ENCODE measurements around the gene STIP1. TPM values are rescaled to one million over a fixed set of nuclear protein-coding genes. Genes with fewer than 3 reads are reported as not detected.
A peak's percentile ranks its signal among the peaks of the same experiment; 100 is the strongest.

Gene STIP1
- total RNA-seq, 4 donors from 2014 or later = 53.3 to 109 (median 79.8) TPM

DNA sequence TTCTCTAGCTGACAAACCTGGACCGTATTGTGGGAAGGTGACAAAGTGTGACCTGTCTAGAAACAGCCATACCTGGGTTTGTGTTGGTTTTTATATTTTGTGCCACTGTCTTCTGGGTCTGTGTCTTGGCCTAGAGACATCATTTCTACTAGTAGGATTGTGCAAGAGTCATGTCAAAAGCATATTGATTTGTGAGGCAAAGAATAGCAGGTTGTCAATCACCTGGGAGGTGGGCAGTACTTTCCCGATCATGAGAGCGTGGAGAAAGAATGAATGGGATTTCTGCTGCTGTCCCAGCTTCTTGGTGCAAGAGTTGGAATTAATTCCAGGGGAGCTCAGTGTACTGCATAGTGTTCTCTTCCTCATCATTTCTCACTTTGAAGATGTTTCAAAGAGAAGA lies 15.6 kb downstream of the STIP1 start:
- H3K4me1 ChIP-seq = peaks cover 0 to 13% (median 7%) of the 10 kb centered on the region in 4 donors
- H3K36me3 ChIP-seq = peaks cover 7 to 95% (median 26%) of the 10 kb centered on the region in 3 donors
- no peaks in the 10 kb centered on the region for H3K27me3 ChIP-seq
- no peak for TF ChIP-seq EP300 (IDR thresholded peaks at IDR 0.05)
- TF ChIP-seq, protein P1, sequence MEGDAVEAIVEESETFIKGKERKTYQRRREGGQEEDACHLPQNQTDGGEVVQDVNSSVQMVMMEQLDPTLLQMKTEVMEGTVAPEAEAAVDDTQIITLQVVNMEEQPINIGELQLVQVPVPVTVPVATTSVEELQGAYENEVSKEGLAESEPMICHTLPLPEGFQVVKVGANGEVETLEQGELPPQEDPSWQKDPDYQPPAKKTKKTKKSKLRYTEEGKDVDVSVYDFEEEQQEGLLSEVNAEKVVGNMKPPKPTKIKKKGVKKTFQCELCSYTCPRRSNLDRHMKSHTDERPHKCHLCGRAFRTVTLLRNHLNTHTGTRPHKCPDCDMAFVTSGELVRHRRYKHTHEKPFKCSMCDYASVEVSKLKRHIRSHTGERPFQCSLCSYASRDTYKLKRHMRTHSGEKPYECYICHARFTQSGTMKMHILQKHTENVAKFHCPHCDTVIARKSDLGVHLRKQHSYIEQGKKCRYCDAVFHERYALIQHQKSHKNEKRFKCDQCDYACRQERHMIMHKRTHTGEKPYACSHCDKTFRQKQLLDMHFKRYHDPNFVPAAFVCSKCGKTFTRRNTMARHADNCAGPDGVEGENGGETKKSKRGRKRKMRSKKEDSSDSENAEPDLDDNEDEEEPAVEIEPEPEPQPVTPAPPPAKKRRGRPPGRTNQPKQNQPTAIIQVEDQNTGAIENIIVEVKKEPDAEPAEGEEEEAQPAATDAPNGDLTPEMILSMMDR (IDR thresholded peaks at IDR 0.05) = no peak
- WGBS, 2 donors = 77 to 85% methylated on average over 3 of the region's 3 CpGs
- no peaks in the 10 kb centered on the region for H3K9me3 ChIP-seq
- H3K4me3 ChIP-seq = no peak overlapping the region
- DNase-seq (ENCODE audit: low spot score in 2 of 2) = no peak
- H3K27ac ChIP-seq = no peak overlapping the region

DNA sequence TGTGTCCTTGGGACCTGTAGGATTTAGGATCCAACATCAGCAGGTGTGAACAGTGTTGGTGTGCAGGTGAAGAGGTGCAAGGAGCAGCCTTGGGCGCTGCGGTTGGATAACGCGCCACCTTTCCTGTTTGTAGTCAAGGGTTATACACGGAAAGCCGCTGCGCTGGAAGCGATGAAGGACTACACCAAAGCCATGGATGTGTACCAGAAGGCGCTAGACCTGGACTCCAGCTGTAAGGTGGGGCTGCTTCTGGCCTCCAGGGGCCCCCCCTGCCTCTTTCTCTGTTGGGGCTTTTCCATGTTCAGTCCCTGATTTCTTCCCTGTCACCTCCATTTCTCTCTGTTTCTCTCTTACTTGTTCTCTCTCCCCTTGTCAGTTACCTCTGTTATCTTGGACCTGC lies 17.0 kb downstream of the STIP1 start:
- 81 to 96% methylated on average over 9 of the region's 9 CpGs for WGBS, 2 donors
- Histone ChIP-seq H3K27me3 (no peaks in the 10 kb centered on the region), H3K36me3 (peaks cover 4 to 87% (median 24%) of the 10 kb centered on the region in 3 donors), H3K4me1 (peaks cover 0 to 14% (median 8%) of the 10 kb centered on the region in 4 donors), H3K4me3 (no peak overlapping the region), H3K27ac (no peak overlapping the region), H3K9me3 (no peaks in the 10 kb centered on the region)
- DNase-seq (ENCODE audit: low spot score in 2 of 2) = no peak
- no peak for TF ChIP-seq EP300 (IDR thresholded peaks at IDR 0.05)
- TF ChIP-seq, protein P1 (IDR thresholded peaks at IDR 0.05) = no peak

DNA sequence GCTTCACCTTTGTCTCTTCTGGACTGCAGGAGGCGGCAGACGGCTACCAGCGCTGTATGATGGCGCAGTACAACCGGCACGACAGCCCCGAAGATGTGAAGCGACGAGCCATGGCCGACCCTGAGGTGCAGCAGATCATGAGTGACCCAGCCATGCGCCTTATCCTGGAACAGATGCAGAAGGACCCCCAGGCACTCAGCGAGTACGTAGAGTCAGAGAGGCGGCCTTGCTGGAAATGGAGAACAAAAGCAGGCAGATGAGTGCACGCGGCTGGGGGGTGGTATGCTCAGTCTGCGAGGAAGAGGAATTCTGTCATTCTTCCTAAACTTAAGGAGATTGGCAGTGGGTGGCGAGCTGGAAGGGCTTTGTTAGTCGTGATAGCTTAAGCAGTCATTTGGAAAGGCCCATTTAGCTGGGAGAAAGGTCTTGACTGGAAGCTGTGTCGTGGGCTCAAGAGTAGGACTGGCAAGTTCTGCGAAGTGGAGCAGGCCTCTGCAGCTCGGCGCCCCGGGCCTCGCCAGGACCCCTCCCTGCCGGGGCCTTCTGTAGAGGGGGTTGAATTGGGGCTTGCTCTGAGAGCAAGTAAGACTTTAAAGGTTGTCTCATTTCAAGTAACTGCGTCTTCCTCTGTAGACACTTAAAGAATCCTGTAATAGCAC lies 17.6 kb downstream of the STIP1 start:
- TF ChIP-seq POLR2A (IDR thresholded peaks at IDR 0.05) = no peak
- TF ChIP-seq, protein P1 (IDR thresholded peaks at IDR 0.05) = no peak
- TF ChIP-seq EP300 (IDR thresholded peaks at IDR 0.05) = no peak
- H3K27me3 ChIP-seq = no peaks in the 10 kb centered on the region
- H3K4me1 ChIP-seq = peaks cover 0 to 20% (median 10%) of the 10 kb centered on the region in 4 donors
- H3K27ac ChIP-seq = no peak overlapping the region
- peaks cover 3 to 84% (median 24%) of the 10 kb centered on the region in 3 donors for H3K36me3 ChIP-seq
- 88 to 90% methylated on average over 27 of the region's 27 CpGs for WGBS, 2 donors
- no peak overlapping the region for H3K4me3 ChIP-seq
- no peak for DNase-seq (ENCODE audit: low spot score in 2 of 2)
- no peaks in the 10 kb centered on the region for H3K9me3 ChIP-seq

DNA sequence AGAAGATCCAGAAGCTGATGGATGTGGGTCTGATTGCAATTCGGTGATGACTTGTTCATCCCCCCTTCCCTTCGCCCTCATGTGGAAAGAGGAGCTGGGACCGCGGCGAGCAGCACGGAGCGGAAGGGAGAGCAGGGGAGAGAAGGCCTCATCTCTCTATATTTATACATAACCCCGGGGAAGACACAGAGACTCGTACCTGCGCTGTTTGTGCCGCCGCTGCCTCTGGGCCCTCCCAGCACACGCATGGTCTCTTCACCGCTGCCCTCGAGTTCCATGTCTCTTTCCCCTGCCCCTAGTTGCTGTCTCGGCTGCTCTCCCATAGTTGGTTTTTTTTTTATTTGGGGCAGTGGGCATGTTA lies 18.1 kb downstream of the STIP1 start:
- DNase-seq (ENCODE audit: low spot score in 2 of 2) = no peak
- H3K9me3 ChIP-seq = no peaks in the 10 kb centered on the region
- H3K4me3 ChIP-seq = no peak overlapping the region
- H3K4me1 ChIP-seq = peaks cover 0 to 25% (median 10%) of the 10 kb centered on the region in 4 donors
- no peak overlapping the region for H3K27ac ChIP-seq
- H3K27me3 ChIP-seq = no peaks in the 10 kb centered on the region
- WGBS, 2 donors = 82 to 83% methylated on average over 15 to 16 of the region's 16 CpGs
- no peak for TF ChIP-seq POLR2A (IDR thresholded peaks at IDR 0.05)
- TF ChIP-seq EP300 (IDR thresholded peaks at IDR 0.05) = no peak
- TF ChIP-seq, protein P1 (IDR thresholded peaks at IDR 0.05) = no peak
- H3K36me3 ChIP-seq = peaks cover 0 to 84% (median 24%) of the 10 kb centered on the region in 3 donors

DNA sequence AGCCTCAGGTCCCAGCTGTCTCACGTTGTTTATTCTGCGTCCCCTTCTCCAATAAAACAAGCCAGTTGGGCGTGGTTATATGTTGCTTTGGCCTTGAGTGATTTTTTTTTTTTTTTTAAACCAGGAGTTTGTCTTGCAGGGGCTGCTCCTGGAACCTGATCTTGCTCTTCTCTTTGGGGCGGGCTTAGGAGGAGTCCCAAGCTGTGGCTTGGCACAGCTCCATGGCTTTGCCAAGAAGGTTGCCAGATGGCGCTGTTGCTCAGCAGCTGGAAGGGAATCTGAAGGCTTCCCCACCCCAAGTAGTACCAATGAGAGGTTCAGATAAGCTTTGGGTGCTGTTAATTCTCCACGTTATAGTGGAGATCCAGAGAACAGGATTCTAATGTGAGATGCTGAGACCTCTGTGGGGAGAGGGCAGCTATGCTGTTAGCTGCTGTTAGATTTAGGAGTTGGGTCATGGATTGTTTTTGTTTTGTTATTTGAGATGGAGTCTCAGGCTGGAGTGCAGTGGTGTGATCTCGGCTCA lies 18.6 kb downstream of the STIP1 start:
- Histone ChIP-seq H3K36me3 (peaks cover 0 to 81% (median 23%) of the 10 kb centered on the region in 3 donors), H3K4me1 (peaks cover 0 to 26% (median 10%) of the 10 kb centered on the region in 4 donors), H3K27me3 (no peaks in the 10 kb centered on the region), H3K27ac (peak overlapping the region in 1 of 4 donors; percentile 5), H3K4me3 (no peak overlapping the region), H3K9me3 (no peaks in the 10 kb centered on the region)
- 31 to 34% methylated on average over 7 of the region's 7 CpGs for WGBS, 2 donors
- DNase-seq (ENCODE audit: low spot score in 2 of 2) = peak; percentile 85 to 92
- TF ChIP-seq, protein P1 (IDR thresholded peaks at IDR 0.05) = peak; percentile 68 to 82 (median 75)
- no peak for TF ChIP-seq POLR2A (IDR thresholded peaks at IDR 0.05)
- peak in 1 of 2 donors; percentile 77 for TF ChIP-seq EP300 (IDR thresholded peaks at IDR 0.05)

Measured in tibial nerve (tissue), 4 donors.